SH-SY5Y (cell line): Measurements from ENCODE around the gene AZU1.

ENCODE experiments used
- GATA2 ChIP-seq: IDR thresholded peaks from 2 replicates; pipeline ENCODE4 v1.6.1; 2011; ENCODE audit warnings: mild to moderate bottlenecking, low read depth, low read length
- GATA3 ChIP-seq: IDR thresholded peaks from 2 replicates; pipeline ENCODE4 v1.6.1; 2011; ENCODE audit warnings: low read depth, mild to moderate bottlenecking, low read length, moderate library complexity

DNA sequence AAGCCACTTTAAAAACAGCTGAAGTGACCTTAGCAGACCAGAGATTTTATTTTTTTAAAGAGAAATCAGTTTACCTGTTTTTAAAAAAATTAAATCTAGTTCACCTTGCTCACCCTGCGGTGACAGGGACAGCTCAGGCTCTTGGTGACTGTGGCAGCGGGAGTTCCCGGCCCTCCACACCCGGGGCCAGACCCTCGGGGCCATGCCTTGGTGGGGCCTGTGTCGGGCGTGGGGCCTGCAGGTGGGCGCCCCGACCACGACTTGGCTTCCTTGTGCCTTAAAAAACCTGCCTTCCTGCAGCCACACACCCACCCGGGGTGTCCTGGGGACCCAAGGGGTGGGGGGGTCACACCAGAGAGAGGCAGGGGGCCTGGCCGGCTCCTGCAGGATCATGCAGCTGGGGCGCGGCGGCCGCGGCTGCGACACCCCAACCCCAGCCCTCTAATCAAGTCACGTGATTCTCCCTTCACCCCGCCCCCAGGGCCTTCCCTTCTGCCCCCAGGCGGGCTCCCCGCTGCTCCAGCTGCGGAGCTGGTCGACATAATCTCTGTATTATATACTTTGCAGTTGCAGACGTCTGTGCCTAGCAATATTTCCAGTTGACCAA, 16.7 kb upstream of the AZU1 start:
- TF ChIP-seq GATA3 (no peak), GATA2 (no peak)
